Left colon (tissue), 2 donors: ENCODE measurements around the gene TRPM2. TPM values are rescaled to one million over a fixed set of nuclear protein-coding genes. Genes with fewer than 3 reads are reported as not detected.
"Not testable (repeated sequence)": the region's sequence is repeated elsewhere in the genome, so short reads cannot be mapped to it uniquely, and the experiment has no call there.

Experiments
- ATAC-seq: fragments of 200-7000 bp; cut with Tn5 transposase; one replicate; pipeline ENCODE4 v1.9.1; 2020; ENCODE audit warnings: mild to moderate bottlenecking, moderate library complexity
- DNase-seq, 2 donors: peaks; one replicate each; pipeline ENCODE4 v3.0.0-alpha.2; 2020
- intact Hi-C, 2 donors: fragments of 100-400 bp; cut with DNase I in 1 of 2; cut with micrococcal nuclease in 1 of 2; formaldehyde crosslinking; loops; one replicate each; pipeline versions ENCODE4 v1.11.2 to v1.14.0; 2022; cut with DNase I, micrococcal nuclease
- total RNA-seq, 2 donors: library from RNA; stranded (reverse); fragmentation: NEBNext Ultra II Directional; extraction: Animal tissue kit (Norgen Biotek cat#: 25700); gene quantifications; one replicate each; pipeline ENCODE4 v1.2.1, GENCODE V29; 2021
- donor health status: DM: no; HTN: no; CAD: no.
- donor health status: DM: yes; HTN: yes; CAD: no.

TRPM2 gene
- total RNA-seq, 2 donors from 2014 or later, result 3.3 to 5.4 TPM

- no peak for ATAC-seq
Measured at GRCh38 chr21:44380876-44381275, 27.5 kb downstream of the TRPM2 start.

DNA sequence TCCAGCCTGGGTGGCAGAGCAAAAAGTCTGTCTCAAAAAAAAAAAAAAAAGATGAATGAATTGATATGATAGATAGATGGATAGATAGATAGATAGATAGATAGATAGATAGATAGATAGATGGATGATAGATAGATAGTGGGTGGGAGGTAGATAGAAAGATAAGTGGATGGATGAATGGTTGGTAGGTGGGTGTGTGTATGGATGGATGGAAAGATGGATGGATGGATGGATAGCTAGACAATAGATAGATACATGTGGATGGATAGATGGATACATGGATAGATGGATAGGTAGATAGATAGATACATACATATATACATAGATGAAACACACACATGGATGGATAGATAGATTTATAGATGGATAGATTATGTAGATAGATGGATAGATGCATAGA lies 28.5 kb downstream of the TRPM2 start:
- no peak for ATAC-seq
- intact Hi-C loops, result no loop called here
- no peak for DNase-seq

More at GRCh38 chr21:44380876-44381275, 27.5 kb downstream of the TRPM2 start:
- DNase-seq, result no peak
- intact Hi-C loops, result no loop called here

- ATAC-seq (no peak), DNase-seq (no peak)
- intact Hi-C loops, result no loop called here
Measured at GRCh38 chr21:44382536-44382935, 29.1 kb downstream of the TRPM2 start.

- intact Hi-C loops, result no loop called here
- DNase-seq, result no peak
- ATAC-seq, result no peak
Measured at GRCh38 chr21:44383216-44383615, 29.8 kb downstream of the TRPM2 start.

GRCh38 chr21:44384968-44385367 lies 31.5 kb downstream of the TRPM2 start:
- DNase-seq, result no peak
- intact Hi-C loops, result no loop called here
- no peak for ATAC-seq

GRCh38 chr21:44389335-44389734 lies 35.9 kb downstream of the TRPM2 start:
- ATAC-seq, result no peak
- intact Hi-C loops, result no loop called here
- no peak for DNase-seq

- intact Hi-C loops, result no loop called here
- DNase-seq (no peak), ATAC-seq (no peak)
Measured at GRCh38 chr21:44390886-44391285, 37.5 kb downstream of the TRPM2 start.

DNA sequence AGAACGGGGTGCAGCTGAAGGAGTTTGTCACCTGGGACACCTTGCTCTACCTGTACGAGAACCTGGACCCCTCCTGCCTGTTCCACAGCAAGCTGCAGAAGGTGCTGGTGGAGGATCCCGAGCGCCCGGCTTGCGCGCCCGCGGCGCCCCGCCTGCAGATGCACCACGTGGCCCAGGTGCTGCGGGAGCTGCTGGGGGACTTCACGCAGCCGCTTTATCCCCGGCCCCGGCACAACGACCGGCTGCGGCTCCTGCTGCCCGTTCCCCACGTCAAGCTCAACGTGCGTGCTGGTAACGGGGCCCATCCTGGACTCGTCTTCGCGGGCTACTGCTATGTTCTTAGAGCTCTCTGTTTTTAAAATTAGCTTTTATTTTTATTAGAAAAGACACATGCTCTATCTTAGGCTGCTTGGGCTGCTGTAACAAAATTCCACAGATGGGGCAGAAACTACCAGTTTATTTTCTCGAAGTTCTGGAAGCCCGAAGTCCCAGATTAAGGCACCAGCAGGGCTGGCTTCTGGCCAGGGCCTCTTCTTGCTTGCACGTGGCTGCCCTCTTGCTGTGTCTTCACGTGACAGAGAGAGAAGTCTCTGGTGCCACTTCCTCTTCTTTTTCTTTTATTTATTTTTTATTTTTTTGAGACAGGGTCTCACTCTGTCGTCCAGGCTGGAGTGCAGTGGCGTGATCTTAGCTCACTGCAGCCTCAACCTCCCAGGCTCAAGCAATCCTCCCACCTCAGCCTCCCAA lies 38.1 kb downstream of the TRPM2 start:
- DNase-seq (peak; percentile 48 to 64), ATAC-seq (no peak)
- intact Hi-C loops, result no loop called here

DNA sequence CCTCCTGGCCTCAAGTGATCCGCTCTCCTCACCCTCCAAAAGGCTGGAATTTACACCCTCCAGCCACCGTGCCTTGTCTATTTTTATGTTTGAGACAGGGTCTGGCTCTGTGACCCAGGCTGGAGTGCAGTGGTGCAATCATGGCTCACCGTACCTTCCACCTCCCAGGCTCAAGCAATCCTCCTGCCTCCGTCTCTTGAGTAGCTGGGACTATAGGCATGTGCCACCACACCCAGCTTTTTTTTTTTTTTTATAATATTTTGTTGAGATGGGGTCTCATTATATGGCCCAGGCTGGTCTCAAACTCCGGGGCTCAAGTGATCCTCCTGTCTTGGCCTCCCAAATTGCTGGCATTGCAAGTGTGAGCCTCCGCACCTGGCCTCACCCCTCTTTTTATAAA lies 38.8 kb downstream of the TRPM2 start:
- intact Hi-C loops, result no loop called here
- no peak for DNase-seq
- no peak for ATAC-seq

DNA sequence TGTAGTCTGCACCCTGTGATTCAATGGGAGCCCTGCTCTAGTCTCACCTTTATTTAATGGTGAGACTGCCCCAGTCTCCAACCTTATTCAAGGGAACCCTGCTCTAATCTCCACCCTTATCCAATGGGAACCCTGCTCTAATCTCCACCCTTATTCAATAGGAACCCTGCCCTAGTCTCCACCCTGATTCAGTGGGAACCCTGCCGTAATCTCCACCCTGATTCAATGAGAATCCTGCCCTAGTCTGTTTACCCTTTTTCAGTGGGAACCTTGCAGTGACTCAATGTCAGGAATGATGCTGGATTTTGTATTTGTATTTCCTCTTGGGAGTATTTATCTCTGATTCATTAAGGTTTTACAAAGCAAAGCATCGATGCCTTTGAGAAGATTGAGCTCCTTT lies 39.5 kb downstream of the TRPM2 start:
- intact Hi-C loops, result no loop called here
- ATAC-seq, result peak; percentile 59
- no peak for DNase-seq

DNA sequence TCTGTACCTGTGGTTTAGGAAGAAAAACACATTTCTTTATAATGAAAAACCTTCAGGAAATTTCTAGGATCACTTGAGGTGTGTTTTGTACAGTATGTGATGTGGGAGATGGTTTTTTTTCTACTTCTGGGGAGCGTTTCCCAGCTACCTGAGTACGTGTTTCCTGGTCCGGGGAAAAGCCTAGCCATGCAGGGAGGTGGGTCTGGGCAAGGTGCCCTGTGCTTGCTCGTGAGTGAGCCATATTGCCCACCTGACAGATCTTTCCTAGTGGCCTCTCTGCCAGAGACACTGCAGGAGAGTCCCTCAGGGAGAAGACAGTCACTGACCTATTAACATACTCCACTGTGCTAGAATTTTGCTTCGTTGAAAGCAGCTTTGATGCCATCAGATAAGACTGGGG lies 41.3 kb downstream of the TRPM2 start:
- intact Hi-C loops, result no loop called here
- no peak for ATAC-seq
- DNase-seq, result no peak

GRCh38 chr21:44395260-44395659 lies 41.8 kb downstream of the TRPM2 start:
- intact Hi-C loops, result no loop called here
- ATAC-seq (no peak), DNase-seq (no peak)

DNA sequence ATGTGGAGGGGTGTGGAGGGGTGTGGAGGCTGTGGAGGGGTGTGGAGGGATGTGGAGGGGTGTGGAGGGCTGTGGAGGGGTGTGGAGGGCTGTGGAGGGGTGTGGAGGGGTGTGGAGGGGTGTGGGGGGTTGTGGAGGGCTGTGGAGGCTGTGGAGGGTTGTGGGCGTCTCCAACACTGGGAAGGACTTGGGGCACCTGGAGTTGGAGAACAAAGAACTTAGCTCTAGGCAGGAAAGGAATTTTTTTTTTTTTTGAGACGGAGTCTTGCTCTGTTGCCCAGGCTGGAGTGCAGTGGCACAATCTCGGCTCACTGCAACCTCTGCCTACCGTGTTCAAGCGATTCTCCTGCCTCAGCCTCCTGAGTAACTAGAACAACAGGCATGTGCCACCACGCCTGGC lies 43.4 kb downstream of the TRPM2 start:
- ATAC-seq, intact Hi-C loops, DNase-seq: not testable (repeated sequence)

GRCh38 chr21:44397431-44398031 lies 44.1 kb downstream of the TRPM2 start:
- DNase-seq, result no peak
- intact Hi-C loops, result no loop called here
- ATAC-seq, result no peak

DNA sequence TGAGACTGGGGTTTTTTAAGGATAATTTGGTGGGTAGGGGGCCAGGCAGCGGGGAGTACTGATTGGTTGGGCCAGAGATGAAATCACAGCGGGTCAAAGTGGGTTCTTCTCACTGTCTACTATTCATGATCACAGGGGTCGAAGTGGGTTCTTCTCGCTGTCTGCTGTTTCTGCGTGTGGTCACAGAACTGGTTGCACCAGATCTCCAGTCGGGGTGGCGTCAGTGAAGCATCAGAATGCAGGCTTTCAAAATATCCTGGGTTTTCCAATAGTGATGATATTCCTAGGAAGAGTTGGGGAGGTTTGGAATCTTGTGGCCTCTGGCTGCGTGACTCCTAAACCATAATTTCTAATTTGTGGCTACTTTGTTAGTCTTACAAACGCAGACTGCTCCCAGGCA lies 45.1 kb downstream of the TRPM2 start:
- no peak for ATAC-seq
- no peak for DNase-seq
- intact Hi-C loops, result no loop called here

GRCh38 chr21:44399151-44399954 lies 45.9 kb downstream of the TRPM2 start:
- ATAC-seq, result no peak
- intact Hi-C loops, result no loop called here
- DNase-seq, result no peak

DNA sequence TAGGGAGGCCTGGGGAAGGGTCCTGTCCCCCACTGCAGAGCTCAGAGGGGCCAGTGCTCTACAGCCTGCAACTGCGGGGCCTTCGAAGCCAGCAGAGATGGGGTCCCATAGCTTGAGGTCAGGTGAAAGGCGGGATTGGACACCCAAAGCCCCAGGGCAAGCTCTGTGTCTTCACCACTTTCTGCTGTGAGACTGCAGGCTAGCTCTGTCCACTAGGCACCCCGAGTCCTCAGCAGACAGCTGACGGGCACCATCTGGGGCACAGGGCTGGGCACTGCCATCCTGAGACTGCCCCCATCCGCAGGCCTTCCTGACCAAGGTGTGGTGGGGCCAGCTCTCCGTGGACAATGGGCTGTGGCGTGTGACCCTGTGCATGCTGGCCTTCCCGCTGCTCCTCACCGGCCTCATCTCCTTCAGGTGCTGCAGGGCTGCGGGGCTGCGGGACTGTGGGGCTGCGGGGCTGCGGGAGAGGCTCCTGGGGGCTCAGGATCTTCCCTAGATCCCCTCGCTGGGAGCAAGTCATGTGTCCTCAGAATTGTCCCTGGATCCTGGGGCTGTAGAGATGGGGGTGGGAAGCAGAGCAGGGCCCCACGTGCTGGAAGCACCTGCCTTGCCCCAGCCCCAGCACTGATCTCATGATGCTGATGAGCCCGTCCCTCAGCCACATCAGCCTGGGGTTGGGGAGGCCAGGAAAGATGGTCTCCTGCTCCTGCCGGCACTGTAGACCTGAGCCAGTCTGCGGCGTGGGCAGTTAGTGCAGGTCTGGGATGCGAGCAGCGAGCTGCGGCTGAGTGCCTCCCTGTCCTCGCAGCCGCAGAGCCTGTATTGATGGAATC lies 46.8 kb downstream of the TRPM2 start:
- no peak for ATAC-seq
- no peak for DNase-seq

GRCh38 chr21:44400791-44401385 lies 47.5 kb downstream of the TRPM2 start:
- ATAC-seq (no peak), DNase-seq (no peak)
- intact Hi-C loops, result no loop called here

More for the DNA sequence above, 46.8 kb downstream of the TRPM2 start:
- intact Hi-C loops, result no loop called here
